ENCODE data around the gene CCSER2.
"Not testable (repeated sequence)": the region's sequence is repeated elsewhere in the genome, so short reads cannot be mapped to it uniquely, and the experiment has no call there.

The CCSER2 gene

DNA sequence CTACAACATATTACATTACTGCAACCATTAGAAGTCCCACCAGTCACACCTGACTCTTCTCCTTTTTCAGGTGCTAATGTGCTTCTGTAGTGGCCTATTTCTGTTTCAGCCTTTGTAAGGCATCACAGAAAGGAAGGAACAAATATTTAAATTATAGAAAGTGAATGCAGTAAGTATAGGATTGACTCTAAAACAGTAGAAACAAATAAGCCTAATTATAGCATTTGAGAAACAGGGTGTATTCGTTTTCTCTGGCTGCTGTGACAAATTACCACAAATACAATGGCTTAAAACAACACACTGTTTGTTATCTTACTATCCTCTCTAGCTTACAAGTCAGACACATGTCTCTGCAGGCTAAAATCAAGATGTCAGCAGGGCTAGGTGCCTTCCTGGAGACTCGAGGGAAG lies 69.4 kb downstream of the CCSER2 start:
- DNase-seq (ENCODE audit: low read depth), result no peak

- no peak for DNase-seq (ENCODE audit: low read depth)
Observed at GRCh38 chr10:84398696-84399095, 70.3 kb downstream of the CCSER2 start.

- no peak for DNase-seq (ENCODE audit: low read depth)
Observed at GRCh38 chr10:84401854-84402611, 73.6 kb downstream of the CCSER2 start.

GRCh38 chr10:84404783-84405182 lies 76.4 kb downstream of the CCSER2 start:
- no peak for DNase-seq (ENCODE audit: low read depth)

GRCh38 chr10:84405662-84406061 lies 77.3 kb downstream of the CCSER2 start:
- no peak for DNase-seq (ENCODE audit: low read depth)

DNA sequence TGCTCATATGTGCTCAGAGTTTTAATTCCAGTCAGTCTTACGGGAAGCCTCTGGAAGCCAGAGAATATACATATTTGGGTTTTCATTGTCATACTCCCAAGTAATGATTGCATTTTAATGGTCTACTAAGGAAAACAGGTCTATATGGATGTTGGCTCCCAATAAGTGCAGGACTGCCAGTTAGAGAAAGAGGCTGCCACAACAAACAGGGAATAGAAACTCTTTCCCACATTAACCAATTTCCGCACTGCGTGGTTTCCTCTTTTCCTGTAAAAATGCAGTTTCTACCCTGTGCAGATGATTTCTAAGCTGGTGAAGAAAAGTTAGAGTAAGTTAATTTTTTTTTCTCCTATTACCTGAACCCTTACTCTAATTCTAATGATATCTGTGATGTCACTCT lies 78.2 kb downstream of the CCSER2 start:
- DNase-seq (ENCODE audit: low read depth), result no peak

- no peak for DNase-seq (ENCODE audit: low read depth)
Observed at GRCh38 chr10:84407388-84408049, 79.1 kb downstream of the CCSER2 start.

DNA sequence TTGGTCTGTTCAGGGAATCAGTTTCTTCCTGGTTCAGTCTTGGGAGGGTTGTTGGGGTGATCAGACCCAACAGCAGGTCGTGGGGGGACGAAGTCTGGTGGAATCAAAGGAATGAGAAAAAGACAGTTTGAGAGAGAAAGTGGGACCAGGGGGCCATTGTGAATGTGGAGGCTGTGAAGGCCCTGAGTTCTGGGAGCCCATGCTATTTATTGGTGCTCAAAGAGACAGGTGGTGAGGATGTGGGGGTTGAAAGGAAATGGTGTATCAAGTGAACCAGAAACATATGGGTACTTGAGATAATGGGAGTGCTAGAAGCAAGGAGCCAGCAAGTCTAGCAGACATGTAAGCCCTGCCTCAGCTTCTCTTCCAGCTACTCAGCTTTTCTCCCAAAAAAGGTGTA lies 84.1 kb downstream of the CCSER2 start:
- DNase-seq (ENCODE audit: low read depth), result no peak

- not testable (repeated sequence) for DNase-seq (ENCODE audit: low read depth)
Observed at GRCh38 chr10:84414110-84414509, 85.7 kb downstream of the CCSER2 start.

DNA sequence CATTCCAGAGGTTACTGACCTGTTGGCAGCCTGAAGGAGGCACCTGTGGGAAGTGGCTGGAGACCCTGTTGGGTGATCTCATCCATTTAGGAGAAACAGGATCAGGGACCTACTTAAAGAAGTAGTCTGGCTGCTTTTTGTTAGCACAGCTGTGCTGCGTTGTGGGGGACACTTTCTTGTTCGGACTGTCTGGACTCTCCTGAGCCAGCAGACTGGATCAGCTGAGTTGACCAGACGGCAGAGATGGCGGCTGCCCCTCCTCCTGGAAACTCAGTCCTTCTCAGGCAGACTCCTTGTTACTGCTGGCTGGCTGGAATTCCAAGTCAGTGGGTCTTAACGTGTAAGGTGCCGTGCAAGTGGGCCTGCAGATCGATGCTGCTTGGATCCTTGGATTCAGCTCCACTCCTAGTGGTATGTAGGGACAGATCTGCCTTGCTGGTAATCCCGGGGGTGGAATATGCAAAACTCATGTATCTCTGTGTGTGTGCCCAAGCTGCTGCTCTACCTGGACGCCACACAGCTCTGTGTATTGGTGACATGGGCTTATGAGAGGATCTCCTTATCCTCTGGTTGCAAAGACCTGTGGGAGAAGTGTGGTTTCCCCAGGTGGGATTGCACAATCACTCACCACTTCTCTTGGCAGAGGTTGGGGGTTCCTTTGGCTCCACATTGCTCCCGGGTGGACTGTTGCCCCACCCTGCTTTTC lies 87.3 kb downstream of the CCSER2 start:
- no peak for DNase-seq (ENCODE audit: low read depth)

GRCh38 chr10:84416245-84416555 lies 87.8 kb downstream of the CCSER2 start:
- DNase-seq (ENCODE audit: low read depth), result no peak

- no peak for DNase-seq (ENCODE audit: low read depth)
Observed at GRCh38 chr10:84423719-84424118, 95.3 kb downstream of the CCSER2 start.

GRCh38 chr10:84424731-84425167 lies 96.4 kb downstream of the CCSER2 start:
- no peak for DNase-seq (ENCODE audit: low read depth)

- no peak for DNase-seq (ENCODE audit: low read depth)
Observed at GRCh38 chr10:84427903-84428650, 99.7 kb downstream of the CCSER2 start.

- DNase-seq (ENCODE audit: low read depth), result no peak
Observed at GRCh38 chr10:84428711-84429110, 100.3 kb downstream of the CCSER2 start.

DNA sequence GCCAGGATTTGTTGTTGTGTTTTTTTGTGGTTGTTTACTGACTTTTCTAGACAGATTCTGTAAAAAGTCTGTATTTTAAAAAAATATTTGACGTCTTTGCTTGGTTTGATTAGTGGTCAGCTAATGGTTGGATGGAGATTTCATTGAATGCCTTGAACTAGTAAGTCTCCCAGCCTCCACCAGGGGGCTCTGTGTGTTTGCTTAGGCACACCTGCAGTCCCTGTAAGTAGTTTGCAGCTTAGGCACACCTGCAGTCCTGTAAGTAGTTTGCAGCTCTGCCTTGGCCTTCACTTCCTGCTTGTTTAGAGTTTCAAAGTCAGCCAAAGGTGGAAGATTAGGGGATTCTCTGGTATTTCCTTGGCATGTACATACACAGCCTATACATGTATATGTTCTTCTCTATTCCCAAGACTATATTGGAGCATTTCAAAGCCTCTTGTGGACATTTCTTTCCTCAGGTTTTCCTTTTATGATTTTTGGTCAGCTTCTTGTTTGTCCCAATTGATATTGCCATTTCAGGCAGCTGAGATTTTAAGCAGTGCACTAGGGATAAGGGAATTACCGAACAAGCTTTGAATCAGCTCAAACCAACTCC lies 101.6 kb downstream of the CCSER2 start:
- peak; percentile 35 for DNase-seq (ENCODE audit: low read depth)

DNA sequence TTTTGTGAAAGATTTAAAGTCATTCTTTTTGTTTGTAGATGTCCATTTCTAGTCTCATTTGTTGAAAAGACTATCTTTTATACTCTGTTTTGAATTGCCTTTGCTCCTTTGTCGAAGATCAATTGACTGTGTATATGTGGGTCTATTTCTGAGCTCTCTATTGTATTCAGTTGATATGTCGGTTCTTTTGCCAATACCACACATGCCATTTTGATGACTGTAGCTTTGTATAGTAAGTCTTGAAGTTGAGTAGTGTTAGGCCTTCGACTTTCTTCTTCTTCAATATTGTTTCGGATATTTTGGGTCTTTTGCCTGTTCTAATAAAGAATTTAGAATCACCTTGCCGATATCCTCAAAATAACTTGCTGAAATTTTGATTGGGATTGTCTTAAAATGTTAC lies 104.5 kb downstream of the CCSER2 start:
- no peak for DNase-seq (ENCODE audit: low read depth)

- DNase-seq (ENCODE audit: low read depth), result no peak
Observed at GRCh38 chr10:84440781-84441180, 112.4 kb downstream of the CCSER2 start.

DNA sequence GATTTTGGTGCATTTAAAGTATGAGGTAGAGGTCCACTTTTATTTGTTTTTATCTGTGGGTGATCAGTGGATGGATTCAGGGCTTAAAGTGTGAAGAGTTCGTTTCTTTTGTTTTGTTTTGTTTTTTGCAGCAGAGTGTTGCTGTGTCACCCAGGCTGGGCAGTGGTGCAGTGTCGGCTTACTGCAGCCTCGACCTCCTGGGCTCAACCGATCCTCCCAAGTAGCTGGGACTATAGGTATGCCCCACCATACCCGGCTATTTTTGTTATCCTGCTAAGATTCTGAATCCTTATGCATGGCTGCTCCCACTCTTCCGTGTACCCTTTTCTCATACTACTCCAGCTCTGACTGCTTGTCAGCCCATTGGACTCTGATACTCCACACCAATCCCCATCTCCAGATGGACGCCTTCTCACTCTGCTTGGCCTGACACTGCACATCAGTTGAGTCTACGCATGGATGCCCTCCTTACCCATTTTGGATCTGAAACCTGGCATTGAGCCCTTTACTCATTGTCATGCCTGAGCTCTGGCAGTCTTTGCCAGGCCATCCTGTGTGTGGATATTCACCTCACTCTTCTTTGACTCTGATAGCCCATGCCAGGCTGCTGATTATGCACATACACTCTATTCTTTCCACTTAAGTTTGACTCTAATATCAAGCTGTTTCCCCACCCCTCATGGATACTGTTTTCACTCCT lies 119.5 kb downstream of the CCSER2 start:
- no peak for DNase-seq (ENCODE audit: low read depth)

DNA sequence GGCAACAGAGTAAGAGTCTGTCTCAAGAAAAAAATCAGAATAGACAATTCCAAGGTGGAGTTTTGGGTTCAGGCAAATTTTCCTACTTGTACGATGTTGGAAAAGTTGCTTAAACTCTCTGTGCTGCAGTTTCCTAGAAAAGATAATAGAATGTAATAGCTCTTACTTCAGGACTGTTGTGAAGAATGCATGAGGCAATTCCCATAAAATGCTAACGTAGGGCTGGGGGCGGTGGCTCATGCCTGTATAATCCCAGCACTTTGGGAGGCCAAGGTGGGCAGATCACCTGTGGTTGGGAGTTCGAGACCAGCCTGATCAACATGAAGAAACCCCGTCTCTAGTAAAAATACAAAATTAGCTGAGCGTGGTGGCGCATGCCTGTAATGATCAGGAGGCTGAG lies 121.0 kb downstream of the CCSER2 start:
- not testable (repeated sequence) for DNase-seq (ENCODE audit: low read depth)

- no peak for DNase-seq (ENCODE audit: low read depth)
Observed at GRCh38 chr10:84452003-84452402, 123.6 kb downstream of the CCSER2 start.
